Liver (tissue), 9 donors: Measurements from ENCODE around the gene THSD4. TPM values are rescaled to one million over a fixed set of nuclear protein-coding genes. Genes with fewer than 3 reads are reported as not detected.

Experiments used
- DNase-seq: peaks from one replicate; pipeline ENCODE4 v3.0.0-alpha.2; 2017; ENCODE audit warnings: low spot score
- H3K27ac ChIP-seq, 2 donors: one replicate each; pipeline ENCODE4 v1.7.0; 2013; ENCODE audit warnings: inconsistent platforms in 2 of 2, low read length in 2 of 2, control low read depth in 1 of 2, low read depth in 1 of 2, mild to moderate bottlenecking in 1 of 2
- H3K27me3 ChIP-seq, 4 donors: one replicate each; pipeline versions ENCODE4 v1.6.1 to v1.7.0; 2013; ENCODE audit warnings: low read length in 3 of 4, inconsistent platforms in 1 of 4, mild to moderate bottlenecking in 1 of 4, moderate library complexity in 1 of 4; ENCODE audit not compliant: control insufficient read depth in 4 of 4, insufficient read depth in 4 of 4
- H3K36me3 ChIP-seq, 4 donors: one replicate each; pipeline versions ENCODE4 v1.6.1 to v1.7.0; 2013; ENCODE audit warnings: low read length in 3 of 4, mild to moderate bottlenecking in 3 of 4, low read depth in 1 of 4, moderate library complexity in 1 of 4; ENCODE audit not compliant: control insufficient read depth in 4 of 4, insufficient read depth in 3 of 4
- H3K4me1 ChIP-seq, 4 donors: one replicate each; pipeline versions ENCODE4 v1.6.1 to v1.7.0; 2013; ENCODE audit warnings: low read length in 3 of 4, mild to moderate bottlenecking in 3 of 4, moderate library complexity in 1 of 4; ENCODE audit not compliant: control insufficient read depth in 4 of 4, insufficient read depth in 4 of 4
- H3K4me3 ChIP-seq, 3 donors: one replicate each; pipeline versions ENCODE4 v1.6.1 to v1.7.0; 2013; ENCODE audit warnings: low read length in 3 of 3, control low read depth in 1 of 3, low read depth in 1 of 3, mild to moderate bottlenecking in 1 of 3
- H3K9ac ChIP-seq, 2 donors: one replicate each; pipeline ENCODE4 v1.7.0; 2013; ENCODE audit warnings: low read length in 2 of 2, mild to moderate bottlenecking in 2 of 2, moderate library complexity in 2 of 2, control low read depth in 1 of 2, low read depth in 1 of 2
- H3K9me3 ChIP-seq, 4 donors: one replicate each; pipeline versions ENCODE4 v1.6.1 to v1.7.0; 2013; ENCODE audit warnings: low read length in 3 of 4; ENCODE audit not compliant: control insufficient read depth in 4 of 4
- CTCF ChIP-seq: fragments of 150-350 bp; IDR thresholded peaks from 2 replicates; pipeline ENCODE4 v1.5.1; 2017; ENCODE audit warnings: improper control_type of control experiment, low read depth, low read length; ENCODE audit not compliant: missing input control
- EGR1 ChIP-seq, 2 donors: IDR thresholded peaks; 2 replicates each; pipeline ENCODE4 v1.6.1; 2016 to 2018; ENCODE audit warnings: antibody characterized with exemption in 2 of 2, low read depth in 2 of 2
- FOXA1 ChIP-seq: IDR thresholded peaks from 2 replicates; pipeline ENCODE4 v1.6.1; 2016; ENCODE audit warnings: antibody characterized with exemption
- FOXA2 ChIP-seq: IDR thresholded peaks from 2 replicates; pipeline ENCODE4 v1.6.1; 2016; ENCODE audit warnings: antibody characterized with exemption
- GABPA ChIP-seq, 2 donors: IDR thresholded peaks in 1 of 2; conservative IDR thresholded peaks in 1 of 2; 2 replicates each; pipeline ENCODE4 v1.6.1; 2016; ENCODE audit warnings: antibody characterized with exemption in 2 of 2, mild to moderate bottlenecking in 1 of 2, moderate library complexity in 1 of 2
- HNF4A ChIP-seq, 2 donors: conservative IDR thresholded peaks; 2 replicates each; pipeline ENCODE4 v1.6.1; 2016; ENCODE audit warnings: antibody characterized with exemption in 2 of 2, mild to moderate bottlenecking in 2 of 2
- HNF4G ChIP-seq: IDR thresholded peaks from 2 replicates; pipeline ENCODE4 v1.6.1; 2016; ENCODE audit warnings: antibody characterized with exemption
- JUND ChIP-seq, 2 donors: IDR thresholded peaks; 2 replicates each; pipeline ENCODE4 v1.6.1; 2016; ENCODE audit warnings: antibody characterized with exemption in 2 of 2
- MAX ChIP-seq: IDR thresholded peaks from 2 replicates; pipeline ENCODE4 v1.6.1; 2016; ENCODE audit warnings: antibody characterized with exemption
- RAD21 ChIP-seq, 2 donors: IDR thresholded peaks; 2 replicates each; pipeline ENCODE4 v1.6.1; 2016; ENCODE audit warnings: antibody characterized with exemption in 2 of 2, mild to moderate bottlenecking in 2 of 2
- REST ChIP-seq: IDR thresholded peaks from 2 replicates; pipeline ENCODE4 v1.6.1; 2016; ENCODE audit warnings: antibody characterized with exemption, mild to moderate bottlenecking
- RXRA ChIP-seq, 2 donors: IDR thresholded peaks; 2 replicates each; pipeline ENCODE4 v1.6.1; 2017 to 2018; ENCODE audit warnings: antibody characterized with exemption in 2 of 2, mild to moderate bottlenecking in 1 of 2
- SP1 ChIP-seq: IDR thresholded peaks from 2 replicates; pipeline ENCODE4 v1.6.1; 2018; ENCODE audit warnings: antibody characterized with exemption, mild to moderate bottlenecking
- TAF1 ChIP-seq: conservative IDR thresholded peaks from 2 replicates; pipeline ENCODE4 v1.6.1; 2016; ENCODE audit warnings: antibody characterized with exemption, mild to moderate bottlenecking
- YY1 ChIP-seq: IDR thresholded peaks from 2 replicates; pipeline ENCODE4 v1.6.1; 2016; ENCODE audit warnings: antibody characterized with exemption, mild to moderate bottlenecking
- ZBTB33 ChIP-seq: IDR thresholded peaks from 2 replicates; pipeline ENCODE4 v1.6.1; 2016; ENCODE audit warnings: antibody characterized with exemption
- WGBS: extraction: QIAGEN DNeasy Blood & Tissue Kit; methylation state at CpG from one replicate; pipeline ENCODE4 v1.1.7; 2013; 5-methylcytosine and 5-hydroxymethylcytosine counted together
- polyA plus RNA-seq, 2 donors: library from polyadenylated mRNA; stranded (reverse) in 1 of 2; unstranded in 1 of 2; fragments of 200-250 nt in 1 of 2; fragments of >200 nt in 1 of 2; fragmentation: Nextera tagmentation in 1 of 2; extraction: Ambion mirVana in 1 of 2; gene quantifications; one replicate each; pipeline versions ENCODE4 v1.2.1 to v1.2.3, GENCODE V29; 2013 to 2015
- total RNA-seq, 2 donors: library from RNA; depleted of rRNA; stranded (reverse); fragments of >200 nt; gene quantifications; one replicate each; pipeline ENCODE4 v1.2.3, GENCODE V29; 2014
- donor health status: healthy.
- donor health status: healthy.
- donor health status: healthy.
- donor health status: healthy.
- donor health status: healthy.

THSD4 gene
- total and polyA plus RNA-seq, 4 donors: 0.23 to 11.5 (median 1.9) TPM

- Histone ChIP-seq H3K4me3 (no peak overlapping the region), H3K27ac (no peak overlapping the region), H3K4me1 (no peaks in the 10 kb centered on the region), H3K9me3 (no peaks in the 10 kb centered on the region), H3K9ac (no peak overlapping the region), H3K27me3 (no peaks in the 10 kb centered on the region), H3K36me3 (peaks cover 0 to 7% (median 5%) of the 10 kb centered on the region in 4 donors)
- 88% methylated on average over 2 of the region's 2 CpGs for WGBS
- no peak for TF ChIP-seq FOXA1
- no peak for DNase-seq
Observed at GRCh38 chr15:71259866-71260265, 144.6 kb downstream of the THSD4 start.

- WGBS: 89% methylated on average over 2 of the region's 2 CpGs
- Histone ChIP-seq H3K36me3 (peaks cover 0 to 7% (median 5%) of the 10 kb centered on the region in 4 donors), H3K4me1 (no peaks in the 10 kb centered on the region), H3K27me3 (no peaks in the 10 kb centered on the region), H3K27ac (no peak overlapping the region), H3K4me3 (no peak overlapping the region), H3K9me3 (no peaks in the 10 kb centered on the region), H3K9ac (no peak overlapping the region)
- DNase-seq: no peak
- no peak for TF ChIP-seq REST
- no peak for TF ChIP-seq ZBTB33
- TF ChIP-seq FOXA2: no peak
- no peak for TF ChIP-seq SP1
- no peak for TF ChIP-seq CTCF
Observed at GRCh38 chr15:71261418-71261817, 146.1 kb downstream of the THSD4 start.

- no peak for DNase-seq
- H3K4me3 ChIP-seq: no peak overlapping the region
- H3K4me1 ChIP-seq: no peaks in the 10 kb centered on the region
- H3K27me3 ChIP-seq: no peaks in the 10 kb centered on the region
- peaks cover 0 to 7% (median 5%) of the 10 kb centered on the region in 4 donors for H3K36me3 ChIP-seq
- no peaks in the 10 kb centered on the region for H3K9me3 ChIP-seq
- 69% methylated on average over 6 of the region's 6 CpGs for WGBS
- H3K27ac ChIP-seq: no peak overlapping the region
- H3K9ac ChIP-seq: no peak overlapping the region
- no peak for TF ChIP-seq EGR1 (IDR thresholded peaks at IDR 0.05; ENCODE audit: low read depth in 2 of 2)
- no peak for TF ChIP-seq HNF4G
- TF ChIP-seq HNF4A (conservative IDR thresholded peaks at IDR 0.05): no peak
- TF ChIP-seq TAF1: no peak
- no peak for TF ChIP-seq RAD21 (IDR thresholded peaks at IDR 0.05)
- no peak for TF ChIP-seq MAX
- no peak for TF ChIP-seq ZBTB33
- no peak for TF ChIP-seq YY1
- no peak for TF ChIP-seq GABPA (IDR thresholded peaks at IDR 0.05 in 1 of 2, conservative IDR thresholded peaks at IDR 0.05 in 1 of 2)
- TF ChIP-seq CTCF: no peak
- no peak for TF ChIP-seq RXRA (IDR thresholded peaks at IDR 0.05)
- TF ChIP-seq FOXA2: no peak
- TF ChIP-seq JUND (IDR thresholded peaks at IDR 0.05): no peak
- no peak for TF ChIP-seq FOXA1
- TF ChIP-seq SP1: no peak
Observed at GRCh38 chr15:71261909-71262308, 146.6 kb downstream of the THSD4 start.
